GM12878 (cell line): ENCODE results near the gene ATP5F1D. TPM values are rescaled to one million over a fixed set of nuclear protein-coding genes. Genes with fewer than 3 reads are reported as not detected.

Source experiments
- BCL11A ChIP-seq: IDR thresholded peaks from 2 replicates; pipeline ENCODE4 v1.6.1; 2011; ENCODE audit warnings: low read depth, low read length
- CBX5 ChIP-seq: sonication (generic); IDR thresholded peaks from 2 replicates; pipeline ENCODE4 v1.6.1; 2016; ENCODE audit warnings: low read depth, moderate library complexity, mild to moderate bottlenecking, inconsistent platforms
- CREB1 ChIP-seq: IDR thresholded peaks from 2 replicates; pipeline ENCODE4 v1.6.1; 2012; ENCODE audit warnings: low read depth, mild to moderate bottlenecking, inconsistent platforms
- EED ChIP-seq: sonication (generic); IDR thresholded peaks from 2 replicates; pipeline ENCODE4 v1.6.1; 2016; ENCODE audit warnings: antibody characterized with exemption, low read depth
- EP300 ChIP-seq, 2 experiments: fragments of 150-350 bp in 1 of 2; IDR thresholded peaks; 2 replicates each; pipeline ENCODE4 v1.6.1; 2011 to 2012; ENCODE audit warnings: low read depth in 2 of 2, low read length in 2 of 2, borderline replicate concordance in 1 of 2, improper control_type of control experiment in 1 of 2, inconsistent platforms in 1 of 2; ENCODE audit not compliant: control insufficient read depth in 1 of 2
- FOXM1 ChIP-seq: IDR thresholded peaks from 2 replicates; pipeline ENCODE4 v1.6.1; 2012; ENCODE audit warnings: low read depth, mild to moderate bottlenecking, inconsistent platforms, low read length, moderate library complexity
- IKZF1 ChIP-seq: fragments of 450-650 bp; conservative IDR thresholded peaks from 2 replicates; pipeline ENCODE4 v1.6.1; 2017; ENCODE audit warnings: antibody characterized with exemption, mild to moderate bottlenecking
- NR2F1 ChIP-seq: fragments of 450-650 bp; conservative IDR thresholded peaks from 2 replicates; pipeline ENCODE4 v1.6.1; 2017; ENCODE audit warnings: mild to moderate bottlenecking
- PAX8 ChIP-seq: fragments of 450-650 bp; IDR thresholded peaks from 2 replicates; pipeline ENCODE4 v1.6.1; 2017; ENCODE audit warnings: mild to moderate bottlenecking, moderate library complexity
- RAD21 ChIP-seq: IDR thresholded peaks from 2 replicates; pipeline ENCODE4 v1.6.1; 2011; ENCODE audit warnings: mild to moderate bottlenecking, low read depth, low read length, moderate library complexity; ENCODE audit not compliant: insufficient read depth
- RB1 ChIP-seq: fragments of 450-650 bp; formaldehyde crosslinking; IDR thresholded peaks from 2 replicates; pipeline ENCODE4 v1.6.1; 2017; ENCODE audit warnings: mild to moderate bottlenecking, borderline replicate concordance
- RCOR1 ChIP-seq: conservative IDR thresholded peaks from 2 replicates; pipeline ENCODE4 v1.6.1; 2012; ENCODE audit warnings: low read depth, low read length, improper control_type of control experiment
- RELB ChIP-seq: fragments of 450-650 bp; IDR thresholded peaks from 2 replicates; pipeline ENCODE4 v1.6.1; 2017; ENCODE audit warnings: low read depth, mild to moderate bottlenecking, moderate library complexity
- SKIL ChIP-seq: fragments of 450-650 bp; IDR thresholded peaks from 2 replicates; pipeline ENCODE4 v1.6.1; 2017; ENCODE audit warnings: mild to moderate bottlenecking, low read depth, inconsistent platforms; ENCODE audit not compliant: poor library complexity, severe bottlenecking
- SMARCA5 ChIP-seq: fragments of 450-650 bp; IDR thresholded peaks from 2 replicates; pipeline ENCODE4 v1.6.1; 2017; ENCODE audit warnings: mild to moderate bottlenecking
- SMC3 ChIP-seq: IDR thresholded peaks from 2 replicates; pipeline ENCODE4 v1.6.1; 2011; ENCODE audit warnings: low read length, improper control_type of control experiment, borderline replicate concordance
- SP1 ChIP-seq: IDR thresholded peaks from one replicate; pipeline ENCODE4 v1.6.1; 2011; ENCODE audit warnings: low read depth, low read length
- SREBF1 ChIP-seq: IDR thresholded peaks from 2 replicates; pipeline ENCODE4 v1.6.1; 2012; ENCODE audit warnings: mild to moderate bottlenecking, low read length
- SREBF2 ChIP-seq: IDR thresholded peaks from 2 replicates; pipeline ENCODE4 v1.6.1; 2012; ENCODE audit warnings: mild to moderate bottlenecking, low read length
- SRF ChIP-seq, 2 experiments: IDR thresholded peaks; 2 replicates each; pipeline ENCODE4 v1.6.1; 2011; ENCODE audit warnings: low read depth in 2 of 2, low read length in 2 of 2, mild to moderate bottlenecking in 1 of 2, moderate library complexity in 1 of 2
- SUPT20H ChIP-seq: IDR thresholded peaks from 2 replicates; pipeline ENCODE4 v1.6.1; 2011; ENCODE audit warnings: low read depth, mild to moderate bottlenecking, low read length, moderate library complexity, borderline replicate concordance; ENCODE audit not compliant: control insufficient read depth
- SUZ12 ChIP-seq: fragments of 200-600 bp; sonication (generic); IDR thresholded peaks from one replicate; pipeline ENCODE4 v1.6.1; 2018; ENCODE audit warnings: antibody characterized with exemption, mild to moderate bottlenecking; ENCODE audit not compliant: unreplicated experiment
- USF2 ChIP-seq: IDR thresholded peaks from 2 replicates; pipeline ENCODE4 v1.6.1; 2011; ENCODE audit warnings: low read depth, low read length, improper control_type of control experiment, borderline replicate concordance
- ZBTB4 ChIP-seq: fragments of 450-650 bp; formaldehyde crosslinking; IDR thresholded peaks from 2 replicates; pipeline ENCODE4 v1.4.0; 2022; ENCODE audit warnings: mild to moderate bottlenecking, moderate library complexity
- polyA plus RNA-seq, 11 experiments: library from polyadenylated mRNA; depleted of rRNA in 4 of 11; unstranded in 6 of 11; stranded (reverse) in 5 of 11; fragments of >200 nt; fragmentation: Nextera tagmentation in 4 of 11; fragmentation: Illumina TruSeq in 1 of 11; extraction: Ambion mirVana in 4 of 11; extraction: Trizol in 1 of 11; gene quantifications; 1 replicate in 1 of 11; 2 replicates in 10 of 11; pipeline versions ENCODE4 v1.2.1 to v1.2.3, GENCODE V29; 2011 to 2016; ENCODE audit warnings: inconsistent platforms in 2 of 11, missing spikeins in 2 of 11, low read depth in 1 of 11
- total RNA-seq, 4 experiments: library from RNA; depleted of rRNA in 3 of 4; stranded (reverse); fragments of >200 nt in 3 of 4; fragmentation: Illumina TruSeq in 1 of 4; extraction: Trizol in 1 of 4; gene quantifications; 2 replicates each; pipeline versions ENCODE4 v1.2.1 to v1.2.3, GENCODE V29; 2013 to 2021

ATP5F1D gene
- total and polyA plus RNA-seq, 10 of the 15 experiments (the other 5 are each of a cell fraction or from before 2014, with no cell fraction given), result 7.2 to 357 (median 49.5) TPM

- TF ChIP-seq SKIL (no peak), CBX5 (no peak), EP300 (IDR thresholded peaks at IDR 0.05; ENCODE audit: borderline replicate concordance in 1 of 2, control insufficient read depth in 1 of 2, low read depth in 2 of 2, low read length in 2 of 2) (no peak), SREBF1 (peak; percentile 82), SP1 (peak; percentile 55), SUZ12 (no peak), RCOR1 (no peak), RELB (no peak), USF2 (no peak), FOXM1 (no peak), RB1 (peak; percentile 87; the same call in 1 of the 2 replicates), RAD21 (no peak), EED (no peak), PAX8 (no peak), CREB1 (peak; percentile 98), SMC3 (0 out of 2 replicates have a peak, but pooled peaks have one; percentile 1), SUPT20H (no peak), SRF (IDR thresholded peaks at IDR 0.05; ENCODE audit: low read depth in 2 of 2, low read length in 2 of 2) (no peak), NR2F1 (peak; percentile 80), BCL11A (no peak), IKZF1 (peak; percentile 100), SMARCA5 (peak; percentile 93), SREBF2 (no peak), ZBTB4 (no peak)
Observed at GRCh38 chr19:1241417-1242095, at the start of gene ATP5F1D (continued).
